Measurements from ENCODE around the gene RAP1B. TPM values are rescaled to one million over a fixed set of nuclear protein-coding genes. Genes with fewer than 3 reads are reported as not detected.

Gene RAP1B
- total RNA-seq, 2 experiments from 2014 or later, result 256 to 261 TPM

GRCh38 chr12:68591734-68592418 is 18.8 kb upstream of the RAP1B start:
- H3K36me3 ChIP-seq (ENCODE audit: insufficient read depth, low read length), result no peaks in the 10 kb centered on the region
- H3K27ac Mint-ChIP-seq, result peak overlapping the region; percentile 85
- H3K27me3 Mint-ChIP-seq, result no peaks in the 10 kb centered on the region
- peaks cover 52% of the 10 kb centered on the region for H3K4me1 ChIP-seq (ENCODE audit: insufficient read depth, low read length)
- peak overlapping the region; percentile 54 to 66 for H3K27ac ChIP-seq (ENCODE audit: low read depth in 1 of 2, low read length in 2 of 2)
- H3K9me3 Mint-ChIP-seq, result peaks cover 12% of the 10 kb centered on the region
- H3K4me1 Mint-ChIP-seq (ENCODE audit: low read depth), result peaks cover 71% of the 10 kb centered on the region
- ChIA-PET CTCF (no interaction called here), POLR2A (interaction anchor here (0.6 to 6.9 kb wide), 20 partner anchors 8 to 226 kb away, joined by 3 to 119 read pairs (median 4); partner anchors contain the start of gene RAP1B)
- H3K27me3 ChIP-seq (ENCODE audit: control insufficient read depth in 1 of 2, insufficient read depth in 2 of 2, low read length in 2 of 2), result no peaks in the 10 kb centered on the region
- ATAC-seq (ENCODE audit: poor library complexity), result peak; percentile 85
- intact Hi-C loops (cut with DNase I, micrococcal nuclease), result loop anchor here in 1 of 2 experiments (2.0 to 5.0 kb wide), 5 partner anchors 15 to 235 kb away; partner anchors contain the start of gene RAP1B
- H3K9me3 ChIP-seq (ENCODE audit: control insufficient read depth in 1 of 2, insufficient read depth in 1 of 2, low read length in 2 of 2), result peaks cover 21 to 27% of the 10 kb centered on the region in 2 experiments
- H3K36me3 Mint-ChIP-seq (ENCODE audit: low read depth), result peaks cover 28% of the 10 kb centered on the region
- DNase-seq, result peak in 7 of 14 experiments; percentile 13 to 86 (median 51)
- H3K4me3 ChIP-seq (ENCODE audit: low read length), result peak overlapping the region; percentile 19
- H3K4me3 Mint-ChIP-seq, result peak overlapping the region; percentile 65
- TF ChIP-seq CTCF (IDR thresholded peaks at IDR 0.05), result no peak

GRCh38 chr12:68595241-68595640 is 15.5 kb upstream of the RAP1B start:
- peaks cover 54% of the 10 kb centered on the region for H3K4me1 ChIP-seq (ENCODE audit: insufficient read depth, low read length)
- peak overlapping the region; percentile 37 for H3K27ac Mint-ChIP-seq
- no peak overlapping the region for H3K4me3 ChIP-seq (ENCODE audit: low read length)
- no peaks in the 10 kb centered on the region for H3K36me3 ChIP-seq (ENCODE audit: insufficient read depth, low read length)
- peaks cover 13% of the 10 kb centered on the region for H3K36me3 Mint-ChIP-seq (ENCODE audit: low read depth)
- peak overlapping the region; percentile 22 for H3K4me3 Mint-ChIP-seq
- no peaks in the 10 kb centered on the region for H3K27me3 Mint-ChIP-seq
- ATAC-seq (ENCODE audit: poor library complexity) (no peak), DNase-seq (no peak)
- peaks cover 6 to 11% of the 10 kb centered on the region in 2 experiments for H3K9me3 ChIP-seq (ENCODE audit: control insufficient read depth in 1 of 2, insufficient read depth in 1 of 2, low read length in 2 of 2)
- ChIA-PET CTCF (no interaction called here), POLR2A (interaction anchor here (0.7 to 6.9 kb wide), 7 partner anchors 11 to 230 kb away, joined by 3 to 119 read pairs (median 4); partner anchors contain the start of genes MDM2 and RAP1B)
- TF ChIP-seq CTCF (IDR thresholded peaks at IDR 0.05), result no peak
- no peaks in the 10 kb centered on the region for H3K27me3 ChIP-seq (ENCODE audit: control insufficient read depth in 1 of 2, insufficient read depth in 2 of 2, low read length in 2 of 2)
- H3K27ac ChIP-seq (ENCODE audit: low read depth in 1 of 2, low read length in 2 of 2), result no peak overlapping the region
- intact Hi-C loops (cut with DNase I, micrococcal nuclease), result loop anchor here in 1 of 2 experiments (5.0 kb wide), 1 partner anchor 82 kb away; no protein-coding TSS in a partner anchor
- peaks cover 5% of the 10 kb centered on the region for H3K9me3 Mint-ChIP-seq
- peaks cover 77% of the 10 kb centered on the region for H3K4me1 Mint-ChIP-seq (ENCODE audit: low read depth)

- Mint-ChIP-seq H3K4me3 (peak overlapping the region; percentile 14), H3K27ac (no peak overlapping the region), H3K9me3 (no peaks in the 10 kb centered on the region), H3K27me3 (no peaks in the 10 kb centered on the region), H3K36me3 (ENCODE audit: low read depth) (no peaks in the 10 kb centered on the region), H3K4me1 (ENCODE audit: low read depth) (peaks cover 44% of the 10 kb centered on the region)
- ChIA-PET POLR2A (interaction anchor here (1.6 to 1.7 kb wide), 3 partner anchors 9 to 26 kb away, joined by 5 to 13 read pairs (median 6); partner anchors contain the start of gene RAP1B), CTCF (interaction anchor here (1.0 kb wide), 1 partner anchor 206 kb away, joined by 3 read pairs; the partner anchor contains the start of gene MDM2)
- intact Hi-C loops (cut with DNase I, micrococcal nuclease), result no loop called here
- TF ChIP-seq CTCF (IDR thresholded peaks at IDR 0.05), result no peak
- no peak overlapping the region for H3K27ac ChIP-seq (ENCODE audit: low read depth in 1 of 2, low read length in 2 of 2)
- peaks cover 18% of the 10 kb centered on the region for H3K4me1 ChIP-seq (ENCODE audit: insufficient read depth, low read length)
- H3K27me3 ChIP-seq (ENCODE audit: control insufficient read depth in 1 of 2, insufficient read depth in 2 of 2, low read length in 2 of 2), result no peaks in the 10 kb centered on the region
- ATAC-seq (ENCODE audit: poor library complexity) (no peak), DNase-seq (no peak)
- H3K4me3 ChIP-seq (ENCODE audit: low read length), result no peak overlapping the region
- no peaks in the 10 kb centered on the region for H3K9me3 ChIP-seq (ENCODE audit: control insufficient read depth in 1 of 2, insufficient read depth in 1 of 2, low read length in 2 of 2)
- H3K36me3 ChIP-seq (ENCODE audit: insufficient read depth, low read length), result no peaks in the 10 kb centered on the region
Measured at GRCh38 chr12:68601767-68602166, 8.9 kb upstream of the RAP1B start.
